H4 (cell line): ENCODE data around the gene MYNN. TPM values are rescaled to one million over a fixed set of nuclear protein-coding genes. Genes with fewer than 3 reads are reported as not detected.
A peak's percentile ranks its signal among the peaks of the same experiment; 100 is the strongest.

ENCODE experiments used
- DNase-seq: peaks from one replicate; pipeline ENCODE4 v3.0.0-alpha.2; 2015; ENCODE audit warnings: low spot score
- total RNA-seq: library from RNA; depleted of rRNA; stranded (reverse); fragments of >200 nt; shearing (Covaris generic); gene quantifications from 2 replicates; pipeline ENCODE4 v1.2.3, GENCODE V29; 2014

Gene MYNN
- total RNA-seq, 1 experiment from 2014 or later: 18.7 TPM

DNA sequence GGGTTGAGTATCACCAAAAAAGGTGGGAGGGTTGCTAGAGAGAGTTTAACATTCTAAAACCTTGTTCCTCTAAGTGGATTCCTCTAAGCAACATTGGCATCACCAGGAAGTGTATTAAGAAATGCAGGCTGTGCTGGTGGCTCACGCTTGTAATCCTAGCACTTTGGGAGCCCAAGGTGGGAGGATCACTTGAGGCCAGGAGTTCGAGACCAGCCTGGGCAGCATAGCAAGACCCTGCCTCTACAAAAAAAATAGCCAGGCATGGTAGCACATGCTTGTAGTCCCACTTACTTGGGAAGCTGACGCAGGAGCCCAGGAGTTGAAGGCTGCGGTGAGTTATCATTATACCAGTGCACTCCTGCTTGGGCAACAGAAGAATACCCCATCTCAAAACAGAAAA lies 4.6 kb downstream of the MYNN start:
- no peak for DNase-seq

DNA sequence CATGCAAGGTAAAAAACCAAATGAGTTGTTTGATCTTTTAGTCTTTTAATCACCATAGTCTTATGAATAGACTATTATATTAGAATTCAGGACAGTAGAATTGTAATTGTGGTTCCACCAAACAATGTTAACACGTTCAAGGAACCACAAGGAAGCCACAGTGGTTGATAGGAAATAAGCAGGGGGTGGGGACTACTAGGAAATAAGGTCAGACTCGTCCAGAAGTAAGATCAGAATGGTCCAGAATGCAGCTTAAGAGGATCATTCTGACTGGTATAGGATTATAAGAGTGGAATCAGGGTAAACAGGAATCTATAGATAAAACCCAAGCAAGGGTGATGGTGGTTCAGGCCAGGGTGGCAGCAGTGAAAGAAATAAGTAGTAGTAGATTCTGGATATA lies 7.5 kb downstream of the MYNN start:
- no peak for DNase-seq

DNA sequence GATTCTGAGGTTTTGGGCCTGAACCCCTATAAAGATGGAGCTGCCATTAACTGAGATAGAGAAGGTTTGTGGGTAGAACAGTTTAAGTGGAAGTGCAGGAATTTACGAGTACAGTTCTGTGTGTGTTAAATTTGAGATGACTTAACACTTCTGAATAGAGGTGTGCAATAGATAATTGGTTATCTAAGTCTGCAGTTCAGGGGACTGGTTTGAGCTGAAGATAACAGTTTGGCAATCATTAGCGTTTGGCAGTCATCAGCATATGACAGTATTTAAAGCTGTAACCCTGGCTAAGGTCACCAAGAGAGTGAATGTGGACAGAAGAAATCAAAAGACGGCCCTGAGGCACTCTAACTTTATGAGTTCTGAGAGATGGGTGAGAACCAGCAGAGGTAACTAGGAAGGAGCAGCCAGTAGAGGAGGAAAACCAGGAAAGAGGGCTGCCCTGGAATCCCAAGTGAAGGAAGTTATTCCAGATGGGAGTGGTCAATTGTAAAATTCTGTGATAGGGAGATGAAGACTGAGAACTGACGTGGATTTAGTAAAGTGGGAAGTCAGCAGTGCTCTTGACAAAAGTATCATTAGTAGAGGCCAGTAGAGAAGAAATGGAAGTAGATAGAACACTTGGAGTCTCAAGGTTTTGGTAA lies 8.1 kb downstream of the MYNN start:
- no peak for DNase-seq

DNA sequence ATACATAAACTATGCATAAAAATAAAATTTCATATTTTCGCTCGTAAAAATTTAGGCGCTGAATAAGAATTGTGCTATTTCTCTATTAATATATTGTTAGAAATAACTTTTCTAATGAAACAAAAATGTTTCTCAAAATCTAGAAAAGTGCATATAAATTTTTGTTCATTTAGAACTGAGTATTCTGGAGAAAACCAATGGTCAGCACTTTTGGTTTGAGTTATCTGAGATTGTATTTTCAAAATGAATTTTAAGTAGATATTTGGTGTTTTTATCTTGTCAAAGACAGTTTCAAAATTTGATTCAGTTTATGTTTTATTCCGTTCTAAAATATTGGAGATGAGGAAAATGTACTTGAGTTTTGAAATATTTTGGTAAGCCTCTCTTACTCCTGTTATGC lies 13.9 kb downstream of the MYNN start:
- no peak for DNase-seq

DNA sequence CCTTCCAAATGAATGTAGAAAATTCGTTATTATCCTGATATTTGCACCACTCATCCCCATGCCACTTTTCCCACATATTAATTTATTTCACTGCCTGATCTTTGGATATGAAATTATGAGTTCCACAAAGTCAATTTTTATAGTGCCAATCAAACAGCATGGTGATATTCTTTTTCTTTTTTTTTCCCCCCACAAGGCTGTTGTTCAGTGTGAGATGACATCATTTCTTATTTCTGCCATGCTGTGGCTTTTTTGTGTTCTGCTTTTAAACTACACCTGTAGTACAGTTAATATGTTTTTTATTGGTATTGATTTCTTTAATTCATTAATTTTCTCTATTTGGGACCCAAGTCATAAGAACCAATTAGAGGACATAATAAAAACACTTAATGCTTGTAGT lies 14.6 kb downstream of the MYNN start:
- DNase-seq: no peak

DNA sequence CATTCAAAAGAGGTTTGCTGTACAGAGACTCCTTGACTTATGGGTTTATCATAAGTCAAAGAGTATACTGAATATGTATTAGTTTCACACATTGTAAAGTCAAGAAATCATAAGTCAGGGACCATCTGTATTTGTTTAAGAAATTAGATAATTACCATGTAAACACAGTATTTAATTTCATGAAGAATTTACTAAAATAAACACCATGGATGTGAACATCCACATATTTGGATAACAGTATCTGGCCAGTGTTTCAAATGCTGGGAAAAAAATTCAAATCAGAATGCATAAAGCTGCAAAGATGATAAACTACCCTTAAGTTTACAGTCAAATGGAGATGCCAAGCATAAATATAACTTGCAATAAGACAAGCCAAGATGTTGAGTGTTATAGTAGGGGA lies 17.0 kb downstream of the MYNN start:
- no peak for DNase-seq

DNA sequence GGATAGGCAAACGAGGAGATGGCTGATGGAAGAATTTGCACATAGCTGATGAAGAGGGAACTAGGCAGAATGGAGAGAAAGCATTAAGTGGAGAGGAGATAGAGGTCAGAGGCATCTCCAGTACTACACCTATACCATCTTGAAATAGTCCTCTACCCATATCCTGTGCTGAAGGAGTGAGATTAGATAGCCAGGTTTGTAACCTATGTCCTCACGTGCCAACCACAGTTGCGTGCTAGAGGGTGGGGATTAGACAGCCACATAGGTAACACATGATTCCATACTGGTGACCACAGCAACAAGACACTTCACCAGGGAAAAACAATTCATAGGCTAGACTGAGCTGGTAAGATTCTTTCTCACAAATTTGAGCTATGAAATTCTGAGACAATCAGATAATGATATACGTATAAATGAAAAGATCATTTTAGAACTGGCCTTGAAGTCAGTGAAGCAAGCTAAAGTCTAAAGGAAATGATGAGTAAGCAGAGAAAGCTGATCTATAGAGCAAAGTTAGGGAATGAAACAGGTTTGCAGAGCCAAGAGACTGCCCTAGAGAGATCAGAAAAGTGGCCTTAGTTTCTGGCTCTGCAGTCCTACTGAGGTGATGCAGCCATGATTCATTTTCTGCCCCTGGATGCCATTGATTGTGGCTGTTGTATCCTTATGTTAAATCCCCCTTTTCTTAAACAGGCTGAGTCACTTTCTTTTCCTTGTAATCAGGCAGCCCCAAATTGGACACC lies 17.7 kb downstream of the MYNN start:
- no peak for DNase-seq

DNA sequence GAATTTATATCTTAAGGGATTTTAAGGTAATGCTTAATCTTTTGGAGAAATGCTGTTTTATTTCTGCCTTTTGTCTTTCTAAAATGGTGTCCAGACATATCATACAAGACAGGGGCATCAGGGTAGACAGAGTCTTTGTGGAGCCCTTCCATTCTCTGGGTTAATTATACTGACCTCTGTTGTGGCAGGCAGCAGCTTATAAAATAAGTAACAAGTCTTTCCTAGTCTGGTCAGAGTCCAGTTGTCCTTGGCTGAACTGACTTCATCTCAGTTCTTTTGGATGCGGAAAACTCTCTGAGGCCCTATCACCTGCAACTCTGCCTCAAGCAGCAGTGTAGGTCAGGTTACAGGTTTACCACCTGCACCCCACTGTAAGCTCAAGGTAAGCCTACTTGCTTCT lies 19.2 kb downstream of the MYNN start:
- no peak for DNase-seq

DNA sequence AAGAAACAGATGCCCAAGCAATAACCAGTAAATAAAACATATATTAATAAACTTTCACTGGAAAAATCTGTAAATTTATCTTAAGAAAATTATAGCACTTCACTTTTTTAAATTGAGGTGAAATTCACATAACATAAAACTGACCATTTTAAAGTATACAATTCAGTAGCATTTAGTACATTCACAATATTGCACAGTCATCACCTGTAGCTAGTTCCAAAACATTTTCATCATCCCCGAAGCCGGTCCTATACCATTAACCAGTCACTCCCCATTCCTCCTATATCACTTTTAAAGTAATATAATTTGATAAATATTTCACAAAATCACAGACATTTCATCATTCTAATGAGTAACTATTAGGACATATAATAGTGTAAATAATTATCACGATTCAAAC lies 31.5 kb downstream of the MYNN start:
- DNase-seq: no peak

DNA sequence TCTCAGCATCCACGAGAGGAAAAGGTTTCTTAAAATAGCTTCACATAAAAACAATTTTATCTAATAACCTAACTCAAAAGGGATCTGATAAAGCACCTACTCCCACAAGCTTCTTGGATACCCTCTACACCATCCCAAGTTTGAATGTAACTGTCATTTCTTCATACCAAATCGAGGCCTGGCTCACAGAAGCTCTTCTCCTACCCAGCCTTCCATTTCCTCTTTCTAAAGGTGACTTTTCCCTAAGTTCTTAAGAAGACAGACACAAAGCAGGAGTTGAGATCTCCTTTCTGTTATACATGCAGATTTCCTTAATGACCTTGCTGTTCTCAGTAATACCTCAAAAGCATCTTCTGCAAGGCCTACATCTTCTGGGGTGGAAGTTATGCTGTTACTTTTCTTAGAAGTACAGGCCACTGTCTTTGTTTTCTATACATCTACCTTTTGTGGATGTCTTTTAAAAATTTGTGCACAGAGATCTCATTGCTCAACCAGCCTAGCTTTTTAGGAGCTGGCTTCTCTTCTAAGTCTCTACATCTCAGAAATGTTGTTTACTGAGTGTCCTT lies 36.1 kb downstream of the MYNN start:
- DNase-seq: no peak

DNA sequence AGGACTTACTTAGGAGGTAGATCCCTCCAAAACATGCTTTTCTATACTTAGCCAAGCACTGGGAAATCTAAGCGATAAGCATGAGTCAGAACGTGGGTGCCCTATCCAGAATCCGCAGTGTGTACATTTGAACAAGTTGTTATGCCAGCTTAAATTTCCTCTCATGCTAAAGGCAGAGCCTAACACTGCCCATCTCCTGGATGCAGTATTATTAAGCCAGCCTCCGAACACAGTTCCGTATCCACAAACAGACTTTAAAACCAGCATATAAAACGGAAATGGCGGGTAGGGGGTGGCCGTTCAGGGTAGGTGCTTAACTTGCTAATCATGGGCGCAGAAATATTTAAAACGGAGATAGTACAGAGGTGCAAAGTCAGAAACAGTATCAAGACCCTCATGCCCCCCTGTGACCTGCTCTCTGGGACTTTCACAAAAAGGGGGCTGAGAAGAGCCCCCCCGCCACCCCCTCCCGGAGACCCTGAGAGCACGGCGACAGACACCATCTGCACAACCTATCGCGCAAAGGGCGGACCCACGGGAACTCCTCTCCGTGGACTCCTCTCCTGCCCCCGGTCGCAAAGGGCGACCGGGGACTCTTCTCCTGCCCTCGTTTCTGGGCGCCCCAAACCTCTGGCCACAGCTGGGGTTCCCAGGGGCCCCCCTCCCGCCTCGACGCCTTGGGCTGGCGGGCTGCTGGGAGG lies 38.6 kb downstream of the MYNN start:
- DNase-seq: peak; percentile 13

DNA sequence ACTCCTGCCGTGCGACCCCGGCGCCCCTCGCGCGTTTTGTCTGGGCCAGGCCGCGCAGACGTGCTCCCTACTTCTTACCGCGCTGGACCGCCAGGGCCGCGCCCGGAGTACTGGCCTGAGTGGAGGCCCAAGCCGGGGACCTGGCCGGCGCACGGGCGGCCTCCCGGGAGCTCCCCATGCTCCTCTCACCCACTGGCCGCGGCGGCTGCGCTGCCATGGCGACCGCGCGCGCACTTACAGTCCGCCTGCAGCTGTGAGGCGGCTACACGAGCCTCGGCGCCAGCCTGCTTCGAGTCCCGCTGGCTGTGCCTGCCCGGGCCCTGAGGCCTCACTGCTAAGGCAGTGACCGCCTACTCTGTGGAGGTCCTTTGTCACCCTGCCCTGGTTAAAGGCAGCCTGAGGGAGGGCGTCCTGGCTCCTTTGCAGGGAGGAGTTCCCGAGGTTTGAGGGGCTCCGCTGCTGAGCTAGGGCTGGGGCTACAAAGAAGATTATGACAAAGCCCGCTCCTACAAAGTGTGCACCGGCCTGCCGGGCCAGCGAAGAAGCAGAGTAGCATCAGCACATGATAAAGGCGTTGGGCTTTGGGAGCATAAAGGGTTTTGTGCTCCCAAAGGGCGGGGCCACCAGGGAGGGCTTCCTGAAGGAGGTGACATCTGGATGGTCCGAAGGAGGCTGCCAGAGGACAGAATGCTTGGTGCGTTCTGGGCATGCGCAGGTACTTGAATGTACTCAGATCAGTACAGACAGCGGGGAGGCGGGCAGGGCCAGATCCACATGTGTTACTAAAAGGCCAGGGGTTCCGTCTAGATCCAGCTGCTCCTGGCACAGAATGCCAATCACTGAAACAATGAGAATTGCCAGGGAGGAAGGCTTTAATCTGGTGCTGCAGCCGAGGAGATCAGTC lies 39.4 kb downstream of the MYNN start, which contains the start of the genes LRRC34 and LRRIQ4:
LRRC34 (minus strand) TSS at position 573 of the 904 bp plus-strand sequence; CDS start at position 217, 356 bp downstream.
LRRIQ4 (plus strand) TSS at position 539 of the 904 bp plus-strand sequence. CDS start 9,052 bp downstream, outside the sequence.
- DNase-seq: no peak

DNA sequence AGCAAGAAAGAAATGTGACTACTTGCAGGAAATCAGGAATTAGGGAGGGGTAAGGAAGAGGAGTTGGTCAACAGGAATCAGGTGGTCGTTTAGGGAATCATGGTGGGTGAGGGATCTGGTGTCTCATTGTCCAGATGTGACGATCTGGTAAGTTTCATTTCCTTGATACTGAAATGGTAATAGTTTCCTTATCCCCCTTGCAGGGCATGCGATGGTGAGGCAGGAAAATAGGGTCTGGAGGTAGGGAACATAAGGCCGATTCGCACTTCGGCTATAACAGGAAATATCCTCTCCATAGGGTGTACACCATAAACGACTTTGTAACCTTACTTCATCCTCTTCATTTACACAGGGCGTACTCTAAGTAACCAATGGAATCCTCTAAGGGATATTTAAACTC lies 40.1 kb downstream of the MYNN start:
- DNase-seq: no peak

DNA sequence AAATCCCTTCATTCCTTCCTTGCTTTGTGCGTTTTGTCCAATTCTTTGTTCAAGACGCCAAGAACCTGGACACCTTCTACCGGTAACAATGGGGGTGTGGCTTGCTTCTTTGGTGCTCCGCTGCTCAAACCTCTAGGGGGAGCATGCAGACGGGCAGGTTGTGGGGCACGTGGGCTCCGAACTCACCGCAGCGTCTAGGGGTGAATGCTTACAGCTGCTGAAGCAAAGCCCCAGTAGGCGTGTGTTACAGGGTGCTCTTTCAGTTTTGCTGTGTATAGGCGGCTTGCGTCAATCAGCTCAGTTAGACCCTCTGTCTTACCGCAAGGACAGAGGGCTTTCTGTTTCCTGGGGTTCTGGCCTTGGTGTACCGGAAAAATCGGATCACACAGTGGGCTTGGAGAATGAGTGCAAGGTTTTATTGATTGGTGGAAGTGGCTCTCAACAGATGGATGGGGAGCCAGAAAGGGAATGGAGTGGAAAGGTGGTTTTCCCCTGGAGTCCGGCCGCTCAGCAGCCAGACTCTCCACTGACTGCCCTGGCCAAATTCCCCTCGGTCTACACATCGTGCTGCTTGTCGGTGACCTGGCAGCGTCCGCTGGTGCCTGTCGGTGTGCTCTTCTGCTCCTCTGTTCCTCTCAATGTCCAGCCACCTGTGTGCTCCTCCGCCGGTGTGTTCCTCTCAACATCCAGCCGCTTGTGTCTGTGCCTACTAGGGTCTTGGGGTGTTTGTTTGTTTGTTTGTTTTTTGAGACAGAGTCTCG lies 40.7 kb downstream of the MYNN start:
- DNase-seq: no peak

DNA sequence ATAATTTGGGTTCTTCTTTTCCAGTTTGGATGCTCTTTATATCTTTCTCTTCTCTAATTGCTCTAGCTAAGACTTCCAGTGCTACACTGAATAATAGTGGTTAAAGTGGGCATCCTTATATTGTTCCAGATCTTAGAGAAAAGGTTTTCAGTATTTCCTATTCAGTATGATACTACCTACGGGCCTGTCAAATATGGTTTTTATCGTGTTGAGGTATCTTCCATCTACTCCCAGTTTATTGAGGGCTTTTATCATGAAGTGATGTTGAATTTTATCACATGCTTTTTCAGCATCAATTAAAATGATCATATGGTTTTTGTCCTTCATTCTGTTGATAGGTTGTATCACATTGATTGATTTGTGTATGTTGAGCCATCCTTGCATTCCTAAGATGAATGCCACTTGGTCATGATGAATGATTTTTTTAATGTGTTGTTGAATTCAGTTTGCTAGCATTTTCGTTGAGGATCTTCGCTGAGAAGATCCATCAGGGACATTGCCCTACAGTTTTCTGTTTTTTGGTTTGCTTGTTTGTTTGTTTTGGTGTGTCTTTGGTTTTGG lies 42.5 kb downstream of the MYNN start:
- DNase-seq: no peak

DNA sequence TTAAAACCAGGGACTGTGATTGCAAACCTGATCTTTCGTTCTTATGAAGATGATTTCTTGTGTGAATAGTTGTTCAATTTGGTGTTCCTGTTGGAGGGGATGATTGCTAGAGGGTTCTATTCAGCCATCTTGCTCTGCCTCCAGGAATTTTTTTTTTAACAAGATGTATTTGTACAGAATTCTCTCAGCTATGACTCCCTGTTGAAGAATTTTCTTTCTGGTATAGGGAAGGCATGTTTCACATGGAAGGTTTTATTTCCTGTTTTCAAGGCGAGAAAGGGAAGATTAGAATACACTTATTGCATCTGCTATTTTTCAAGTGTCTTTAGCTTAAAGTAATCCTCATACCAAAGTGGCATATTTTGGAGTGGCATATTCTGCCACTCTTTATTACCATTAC lies 45.1 kb downstream of the MYNN start:
- no peak for DNase-seq

DNA sequence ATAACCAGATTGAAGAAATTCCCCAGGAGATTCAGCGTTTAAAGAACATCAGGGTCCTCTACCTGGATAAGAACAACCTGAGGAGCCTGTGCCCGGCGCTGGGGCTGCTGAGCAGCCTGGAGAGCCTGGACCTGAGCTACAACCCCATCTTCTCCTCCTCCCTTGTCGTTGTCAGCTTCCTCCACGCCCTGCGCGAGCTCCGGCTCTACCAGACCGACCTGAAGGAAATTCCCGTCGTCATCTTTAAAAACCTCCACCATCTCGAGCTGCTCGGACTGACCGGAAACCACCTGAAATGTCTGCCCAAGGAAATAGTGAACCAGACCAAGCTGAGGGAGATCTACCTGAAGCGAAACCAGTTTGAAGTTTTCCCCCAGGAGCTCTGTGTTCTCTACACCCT lies 48.9 kb downstream of the MYNN start:
- DNase-seq: no peak

DNA sequence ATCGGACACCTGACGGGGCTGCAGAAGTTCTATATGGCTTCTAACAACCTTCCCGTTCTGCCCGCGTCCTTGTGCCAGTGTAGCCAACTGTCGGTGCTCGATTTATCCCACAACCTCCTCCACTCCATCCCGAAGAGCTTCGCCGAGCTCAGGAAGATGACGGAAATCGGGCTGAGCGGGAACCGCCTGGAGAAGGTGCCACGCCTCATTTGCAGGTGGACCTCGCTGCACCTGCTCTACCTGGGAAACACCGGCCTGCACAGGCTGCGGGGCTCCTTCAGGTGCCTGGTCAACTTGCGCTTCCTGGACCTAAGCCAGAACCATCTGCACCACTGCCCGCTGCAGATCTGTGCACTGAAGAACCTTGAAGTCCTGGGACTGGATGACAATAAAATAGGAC lies 49.3 kb downstream of the MYNN start:
- DNase-seq: no peak

DNA sequence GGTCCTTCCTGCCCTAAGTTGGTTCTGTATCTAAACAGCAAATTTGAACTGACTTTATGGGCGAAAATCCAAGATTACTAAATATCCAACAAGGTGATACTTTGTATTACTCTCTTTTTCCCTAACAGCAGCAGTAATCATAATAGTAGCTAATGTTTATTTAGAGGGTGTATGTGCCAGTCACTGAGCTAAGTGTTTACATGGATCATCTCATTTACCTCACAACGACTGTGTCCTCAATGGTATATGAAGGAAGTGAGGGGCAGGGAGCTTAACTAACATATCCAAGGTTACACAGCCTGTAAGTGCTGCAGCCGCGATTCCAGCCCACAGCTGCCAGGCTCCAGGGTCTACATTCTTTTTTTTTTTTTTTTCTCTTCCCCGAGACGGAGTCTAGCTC lies 49.8 kb downstream of the MYNN start:
- DNase-seq: no peak

DNA sequence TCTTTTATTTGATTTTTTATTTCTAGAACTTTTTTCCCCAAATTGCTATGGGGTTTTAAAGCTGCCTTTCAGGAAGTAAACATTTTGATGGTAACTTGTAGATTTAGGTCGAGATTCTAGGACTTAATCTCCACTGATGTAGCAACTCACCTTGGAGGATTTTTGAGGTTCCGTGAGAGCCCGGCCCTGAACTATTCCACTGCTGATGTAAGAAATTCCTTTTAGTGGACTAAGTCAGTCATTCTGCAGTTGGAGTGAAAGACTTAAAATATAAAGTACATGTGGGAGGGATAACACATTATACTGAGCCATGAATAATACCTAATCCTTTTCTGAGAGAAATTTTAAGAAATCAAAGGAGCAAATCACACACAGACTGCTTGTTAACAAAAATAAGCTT lies 52.1 kb downstream of the MYNN start:
- no peak for DNase-seq
